Measurements from ENCODE around the gene NAB2.

GRCh38 chr12:57069523-57069922, 19.4 kb upstream of the NAB2 start:
- no peak for TF ChIP-seq POLR2A (IDR thresholded peaks at IDR 0.05)
- peak; percentile 79 to 97 (median 96) for TF ChIP-seq CTCF (IDR thresholded peaks at IDR 0.05)
